ENCODE results near the gene RAMACL.

The RAMACL gene

GRCh38 chr6:166572370-166573261 lies 13.9 kb downstream of the RAMACL start:
- TF ChIP-seq CTCF (conservative IDR thresholded peaks at IDR 0.05) (no peak), ZFX (IDR thresholded peaks at IDR 0.05) (no peak)
- no peak overlapping the region for H3K27ac ChIP-seq

- H3K27ac ChIP-seq = no peak overlapping the region
- TF ChIP-seq CTCF (conservative IDR thresholded peaks at IDR 0.05) (no peak), ZFX (IDR thresholded peaks at IDR 0.05) (no peak)
Observed at GRCh38 chr6:166570929-166571713, 15.4 kb downstream of the RAMACL start.

GRCh38 chr6:166569206-166569605 lies 17.3 kb downstream of the RAMACL start:
- TF ChIP-seq CTCF (conservative IDR thresholded peaks at IDR 0.05) (no peak), ZFX (IDR thresholded peaks at IDR 0.05) (no peak)
- H3K27ac ChIP-seq = no peak overlapping the region

- TF ChIP-seq ZFX (IDR thresholded peaks at IDR 0.05) (no peak), CTCF (conservative IDR thresholded peaks at IDR 0.05) (no peak)
- no peak overlapping the region for H3K27ac ChIP-seq
Observed at GRCh38 chr6:166567813-166568212, 18.7 kb downstream of the RAMACL start.

- no peak for TF ChIP-seq ZFX (IDR thresholded peaks at IDR 0.05)
- no peak for TF ChIP-seq CTCF (conservative IDR thresholded peaks at IDR 0.05)
- H3K27ac ChIP-seq = no peak overlapping the region
Observed at GRCh38 chr6:166567107-166567506, 19.4 kb downstream of the RAMACL start.

GRCh38 chr6:166566026-166567011 lies 20.2 kb downstream of the RAMACL start:
- no peak for TF ChIP-seq ZFX (IDR thresholded peaks at IDR 0.05)
- H3K27ac ChIP-seq = no peak overlapping the region

Data from C4-2B (cell line).